Testis (tissue), 2 donors: Measurements from ENCODE around the gene EFCAB13.

Experiments used
- POLR2A ChIP-seq: fragments of 450-650 bp; IDR thresholded peaks from one replicate; pipeline ENCODE4 v1.6.1; 2017; ENCODE audit warnings: antibody characterized with exemption, mild to moderate bottlenecking, moderate library complexity
- TF ChIP-seq, protein P1 (sequence below), 3 experiments: fragments of 450-650 bp in 2 of 3; fragments of 200-600 bp in 1 of 3; sonication (generic) in 1 of 3; IDR thresholded peaks; one replicate each; pipeline ENCODE4 v1.5.1; 2016 to 2019; ENCODE audit warnings: antibody characterized with exemption in 3 of 3, mild to moderate bottlenecking in 2 of 3, moderate library complexity in 1 of 3

DNA sequence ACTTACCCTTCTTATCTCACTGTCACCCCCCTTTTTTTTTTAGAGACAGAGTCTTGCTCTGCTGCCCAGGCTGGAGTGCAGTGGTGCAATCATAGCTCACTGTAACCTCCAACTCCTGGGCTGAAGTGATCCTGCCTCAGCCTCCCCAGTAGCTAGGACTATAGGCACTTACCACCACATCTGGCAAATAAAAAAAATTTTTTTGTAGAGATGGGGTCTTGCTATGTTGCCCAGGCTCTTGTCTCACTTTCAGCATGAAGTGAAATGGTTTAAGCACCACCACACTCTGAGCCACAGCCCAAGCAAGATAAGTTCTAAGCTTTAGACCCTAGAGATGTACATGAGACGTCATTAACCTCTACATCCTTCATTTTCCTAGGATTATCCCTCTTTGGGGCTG lies 34.5 kb upstream of the EFCAB13 start:
- TF ChIP-seq, protein P1, sequence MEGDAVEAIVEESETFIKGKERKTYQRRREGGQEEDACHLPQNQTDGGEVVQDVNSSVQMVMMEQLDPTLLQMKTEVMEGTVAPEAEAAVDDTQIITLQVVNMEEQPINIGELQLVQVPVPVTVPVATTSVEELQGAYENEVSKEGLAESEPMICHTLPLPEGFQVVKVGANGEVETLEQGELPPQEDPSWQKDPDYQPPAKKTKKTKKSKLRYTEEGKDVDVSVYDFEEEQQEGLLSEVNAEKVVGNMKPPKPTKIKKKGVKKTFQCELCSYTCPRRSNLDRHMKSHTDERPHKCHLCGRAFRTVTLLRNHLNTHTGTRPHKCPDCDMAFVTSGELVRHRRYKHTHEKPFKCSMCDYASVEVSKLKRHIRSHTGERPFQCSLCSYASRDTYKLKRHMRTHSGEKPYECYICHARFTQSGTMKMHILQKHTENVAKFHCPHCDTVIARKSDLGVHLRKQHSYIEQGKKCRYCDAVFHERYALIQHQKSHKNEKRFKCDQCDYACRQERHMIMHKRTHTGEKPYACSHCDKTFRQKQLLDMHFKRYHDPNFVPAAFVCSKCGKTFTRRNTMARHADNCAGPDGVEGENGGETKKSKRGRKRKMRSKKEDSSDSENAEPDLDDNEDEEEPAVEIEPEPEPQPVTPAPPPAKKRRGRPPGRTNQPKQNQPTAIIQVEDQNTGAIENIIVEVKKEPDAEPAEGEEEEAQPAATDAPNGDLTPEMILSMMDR (IDR thresholded peaks at IDR 0.05) = no peak
- TF ChIP-seq POLR2A = no peak
